ENCODE results near the gene PYGO2. TPM values are rescaled to one million over a fixed set of nuclear protein-coding genes. Genes with fewer than 3 reads are reported as not detected.

The PYGO2 gene
- total and polyA plus RNA-seq, 7 donors: 13.6 to 26.9 (median 16.8) TPM

GRCh38 chr1:155002464-155003226, 41.1 kb upstream of the PYGO2 start, which contains the start of gene ZBTB7B:
Gene ZBTB7B, plus strand, starts transcription at chr1:155002802. Its CDS starts 11,859 bp downstream, at chr1:155014661.
- 0% methylated on average over 34 to 35 of the region's 35 CpGs for WGBS, 2 donors
- H3K36me3 ChIP-seq: no peaks in the 10 kb centered on the region
- no peaks in the 10 kb centered on the region for H3K27me3 ChIP-seq
- intact Hi-C loops (cut with DNase I): loop anchor here (1.0 to 5.0 kb wide), 2 partner anchors 28 to 50 kb away; partner anchors contain the start of genes ADAM15 and CKS1B
- TF ChIP-seq POLR2AphosphoS5 (IDR thresholded peaks at IDR 0.05) (no peak), EP300 (IDR thresholded peaks at IDR 0.05) (no peak), POLR2A (IDR thresholded peaks at IDR 0.05) (no peak)
- TF ChIP-seq, protein P1, sequence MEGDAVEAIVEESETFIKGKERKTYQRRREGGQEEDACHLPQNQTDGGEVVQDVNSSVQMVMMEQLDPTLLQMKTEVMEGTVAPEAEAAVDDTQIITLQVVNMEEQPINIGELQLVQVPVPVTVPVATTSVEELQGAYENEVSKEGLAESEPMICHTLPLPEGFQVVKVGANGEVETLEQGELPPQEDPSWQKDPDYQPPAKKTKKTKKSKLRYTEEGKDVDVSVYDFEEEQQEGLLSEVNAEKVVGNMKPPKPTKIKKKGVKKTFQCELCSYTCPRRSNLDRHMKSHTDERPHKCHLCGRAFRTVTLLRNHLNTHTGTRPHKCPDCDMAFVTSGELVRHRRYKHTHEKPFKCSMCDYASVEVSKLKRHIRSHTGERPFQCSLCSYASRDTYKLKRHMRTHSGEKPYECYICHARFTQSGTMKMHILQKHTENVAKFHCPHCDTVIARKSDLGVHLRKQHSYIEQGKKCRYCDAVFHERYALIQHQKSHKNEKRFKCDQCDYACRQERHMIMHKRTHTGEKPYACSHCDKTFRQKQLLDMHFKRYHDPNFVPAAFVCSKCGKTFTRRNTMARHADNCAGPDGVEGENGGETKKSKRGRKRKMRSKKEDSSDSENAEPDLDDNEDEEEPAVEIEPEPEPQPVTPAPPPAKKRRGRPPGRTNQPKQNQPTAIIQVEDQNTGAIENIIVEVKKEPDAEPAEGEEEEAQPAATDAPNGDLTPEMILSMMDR (IDR thresholded peaks at IDR 0.05): no peak
- H3K4me3 ChIP-seq: peak within 1 kb of the TSS; percentile 73 to 94 (median 81)
- H3K4me1 ChIP-seq: peaks cover 0 to 57% (median 55%) of the 10 kb centered on the region in 4 donors
- no peak for DNase-seq
- H3K9me3 ChIP-seq: no peaks in the 10 kb centered on the region
- peak within 1 kb of the TSS; percentile 96 to 99 (median 98) for H3K27ac ChIP-seq

DNA sequence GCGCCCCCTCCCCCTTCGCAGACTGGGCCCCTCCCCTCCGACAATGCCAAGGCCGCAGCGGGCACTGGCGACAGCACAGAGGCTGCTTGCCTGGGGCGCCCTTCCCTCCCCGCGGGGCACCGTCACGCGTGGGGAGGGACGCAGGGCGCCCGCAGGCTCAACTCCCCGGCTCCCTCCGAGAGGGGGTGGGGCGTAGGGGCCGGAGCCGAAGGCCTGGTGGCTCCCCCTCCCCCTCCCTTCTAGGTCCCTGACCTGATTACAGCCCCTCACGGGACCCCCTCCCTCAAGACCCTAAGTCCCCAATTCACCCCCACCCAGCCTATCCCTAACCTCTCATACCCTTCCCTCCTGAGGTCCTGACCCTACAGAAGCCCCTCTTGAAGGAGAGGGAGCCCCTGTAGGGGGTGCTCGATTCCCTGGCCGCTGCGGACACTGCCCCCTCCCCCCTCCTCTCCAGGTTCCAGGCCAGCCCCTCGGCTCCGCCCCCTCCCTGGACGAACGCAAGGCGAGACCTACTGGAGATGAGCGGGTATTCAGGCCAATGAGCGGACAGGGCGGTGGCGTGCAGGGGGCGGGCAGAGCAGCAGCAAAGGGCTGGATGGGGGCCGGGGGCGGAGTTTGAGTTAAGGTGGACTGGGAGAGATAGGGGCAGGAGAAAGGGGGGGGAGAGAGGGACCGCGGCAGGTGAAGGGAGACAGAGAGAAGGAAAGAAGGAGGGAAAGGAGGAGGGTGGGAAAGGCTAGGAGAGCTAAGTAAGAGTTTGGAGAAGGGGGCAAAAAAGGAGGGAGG, 40.3 kb upstream of the PYGO2 start:
- H3K9me3 ChIP-seq: no peaks in the 10 kb centered on the region
- no peaks in the 10 kb centered on the region for H3K36me3 ChIP-seq
- peak overlapping the region; percentile 96 to 99 (median 98) for H3K27ac ChIP-seq
- peak; percentile 100 for DNase-seq
- H3K4me1 ChIP-seq: peaks cover 0 to 50% (median 47%) of the 10 kb centered on the region in 4 donors
- H3K27me3 ChIP-seq: no peaks in the 10 kb centered on the region
- intact Hi-C loops (cut with DNase I): loop anchor here (1.0 to 5.0 kb wide), 3 partner anchors 28 to 65 kb away; partner anchors contain the start of genes ADAM15, CKS1B and PMVK
- peak overlapping the region; percentile 73 to 94 (median 81) for H3K4me3 ChIP-seq
- TF ChIP-seq POLR2A (IDR thresholded peaks at IDR 0.05): peak; percentile 91 to 95
- TF ChIP-seq EP300 (IDR thresholded peaks at IDR 0.05): no peak
- peak; percentile 89 to 94 (median 92) for TF ChIP-seq POLR2AphosphoS5 (IDR thresholded peaks at IDR 0.05)
- TF ChIP-seq, protein P1 (IDR thresholded peaks at IDR 0.05): peak in 2 of 4 experiments; percentile 6 to 22
- WGBS, 2 donors: 1% methylated on average over 38 of the region's 38 CpGs

GRCh38 chr1:155001425-155001674, 39.8 kb upstream of the PYGO2 start:
- no peak for TF ChIP-seq EP300 (IDR thresholded peaks at IDR 0.05)
- TF ChIP-seq POLR2A (IDR thresholded peaks at IDR 0.05): no peak
- TF ChIP-seq, protein P1 (IDR thresholded peaks at IDR 0.05): no peak
- no peak for TF ChIP-seq POLR2AphosphoS5 (IDR thresholded peaks at IDR 0.05)
- H3K4me3 ChIP-seq: peak overlapping the region; percentile 73 to 94 (median 81)
- 0 to 1% methylated on average over 11 of the region's 11 CpGs for WGBS, 2 donors
- DNase-seq: no peak
- peak overlapping the region; percentile 96 to 99 (median 98) for H3K27ac ChIP-seq
- intact Hi-C loops (cut with DNase I): loop anchor here (2.0 to 5.0 kb wide), 2 partner anchors 51 to 65 kb away; partner anchors contain the start of genes ADAM15 and PMVK
- H3K9me3 ChIP-seq: no peaks in the 10 kb centered on the region
- no peaks in the 10 kb centered on the region for H3K27me3 ChIP-seq
- H3K36me3 ChIP-seq: no peaks in the 10 kb centered on the region
- H3K4me1 ChIP-seq: peaks cover 0 to 44% (median 42%) of the 10 kb centered on the region in 4 donors

DNA sequence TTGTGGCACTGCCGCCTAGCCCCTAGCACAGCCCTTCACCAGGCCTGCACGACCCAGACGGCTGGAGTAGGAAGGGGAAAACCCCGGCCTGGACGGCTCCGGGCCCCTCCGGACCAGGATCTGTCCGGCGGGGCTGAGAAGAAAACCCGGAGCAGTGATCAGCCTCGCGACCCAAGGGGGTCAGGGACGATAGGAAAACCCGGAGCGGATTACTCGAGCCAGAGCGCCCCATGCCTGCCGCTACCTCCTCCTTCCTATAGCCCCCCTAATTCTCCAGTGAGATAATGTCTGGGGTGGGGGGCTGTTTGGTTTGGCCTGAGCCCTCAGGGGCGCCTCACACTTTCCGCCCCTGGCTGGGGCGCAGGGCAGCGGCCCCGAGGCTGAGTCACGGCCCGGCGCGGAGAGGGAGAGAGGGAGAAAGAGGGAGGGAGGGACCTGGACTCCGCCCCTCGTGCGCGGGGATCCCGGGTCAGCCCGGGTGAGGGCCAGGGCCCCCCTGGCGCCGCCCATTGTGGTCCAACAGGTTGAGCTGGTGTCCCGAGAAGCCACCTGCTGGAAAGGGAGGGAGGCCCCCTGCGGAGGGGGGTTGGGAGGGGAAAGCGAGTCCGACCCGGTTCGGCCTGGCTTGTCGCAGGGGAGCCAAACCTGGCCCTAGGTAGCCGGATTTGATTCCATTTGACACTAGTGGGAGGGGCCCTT, 39.3 kb upstream of the PYGO2 start:
- Histone ChIP-seq H3K4me3 (peak overlapping the region; percentile 73 to 94 (median 81)), H3K36me3 (no peaks in the 10 kb centered on the region), H3K9me3 (no peaks in the 10 kb centered on the region), H3K27ac (peak overlapping the region; percentile 96 to 99 (median 98)), H3K4me1 (peaks cover 0 to 40% (median 38%) of the 10 kb centered on the region in 4 donors), H3K27me3 (no peaks in the 10 kb centered on the region)
- WGBS, 2 donors: 0% methylated on average over 43 of the region's 43 CpGs
- intact Hi-C loops (cut with DNase I): loop anchor here (2.0 to 5.0 kb wide), 2 partner anchors 51 to 64 kb away; partner anchors contain the start of genes ADAM15 and PMVK
- TF ChIP-seq POLR2AphosphoS5 (IDR thresholded peaks at IDR 0.05): peak; percentile 83 to 91 (median 88)
- TF ChIP-seq EP300 (IDR thresholded peaks at IDR 0.05): peak in 1 of 4 donors; percentile 32
- TF ChIP-seq POLR2A (IDR thresholded peaks at IDR 0.05): peak; percentile 67 to 88
- TF ChIP-seq, protein P1 (IDR thresholded peaks at IDR 0.05): no peak
- DNase-seq: peak; percentile 95

All from sigmoid colon (tissue), 7 donors.